SJSA1 (cell line): ENCODE measurements around the gene FGF1. TPM values are rescaled to one million over a fixed set of nuclear protein-coding genes. Genes with fewer than 3 reads are reported as not detected.

ENCODE experiments used
- DNase-seq, 2 experiments: peaks; one replicate each; pipeline ENCODE4 v3.0.0-alpha.2; 2015 to 2020; ENCODE audit warnings: low spot score in 2 of 2, low read depth in 1 of 2
- H3K27ac ChIP-seq: fragments of 250-450 bp; sonication (Bioruptor Pico); 2 replicates; pipeline ENCODE4 v1.5.1; 2020; ENCODE audit warnings: mild to moderate bottlenecking, moderate library complexity
- H3K27me3 ChIP-seq: fragments of 250-450 bp; sonication (Bioruptor Pico); replicated peaks from 2 replicates; pipeline ENCODE4 v1.5.1; 2020; ENCODE audit warnings: mild to moderate bottlenecking, moderate library complexity
- H3K36me3 ChIP-seq: fragments of 250-450 bp; sonication (Bioruptor Pico); 2 replicates; pipeline ENCODE4 v1.5.1; 2020; ENCODE audit warnings: mild to moderate bottlenecking
- H3K4me1 ChIP-seq: fragments of 250-450 bp; sonication (Bioruptor Pico); replicated peaks from 2 replicates; pipeline ENCODE4 v1.6.1; 2021; ENCODE audit warnings: mild to moderate bottlenecking
- H3K4me3 ChIP-seq: fragments of 250-450 bp; sonication (Bioruptor Pico); 2 replicates; pipeline ENCODE4 v1.5.1; 2020; ENCODE audit warnings: mild to moderate bottlenecking
- H3K9me3 ChIP-seq: fragments of 250-450 bp; sonication (Bioruptor Pico); replicated peaks from 2 replicates; pipeline ENCODE4 v1.5.1; 2020; ENCODE audit warnings: mild to moderate bottlenecking
- total RNA-seq: library from RNA; depleted of rRNA; stranded (reverse); fragments of >200 nt; shearing (Covaris generic); gene quantifications from 2 replicates; pipeline ENCODE4 v1.2.3, GENCODE V29; 2014

FGF1 gene
- total RNA-seq, 1 experiment from 2014 or later = 36.7 TPM

DNA sequence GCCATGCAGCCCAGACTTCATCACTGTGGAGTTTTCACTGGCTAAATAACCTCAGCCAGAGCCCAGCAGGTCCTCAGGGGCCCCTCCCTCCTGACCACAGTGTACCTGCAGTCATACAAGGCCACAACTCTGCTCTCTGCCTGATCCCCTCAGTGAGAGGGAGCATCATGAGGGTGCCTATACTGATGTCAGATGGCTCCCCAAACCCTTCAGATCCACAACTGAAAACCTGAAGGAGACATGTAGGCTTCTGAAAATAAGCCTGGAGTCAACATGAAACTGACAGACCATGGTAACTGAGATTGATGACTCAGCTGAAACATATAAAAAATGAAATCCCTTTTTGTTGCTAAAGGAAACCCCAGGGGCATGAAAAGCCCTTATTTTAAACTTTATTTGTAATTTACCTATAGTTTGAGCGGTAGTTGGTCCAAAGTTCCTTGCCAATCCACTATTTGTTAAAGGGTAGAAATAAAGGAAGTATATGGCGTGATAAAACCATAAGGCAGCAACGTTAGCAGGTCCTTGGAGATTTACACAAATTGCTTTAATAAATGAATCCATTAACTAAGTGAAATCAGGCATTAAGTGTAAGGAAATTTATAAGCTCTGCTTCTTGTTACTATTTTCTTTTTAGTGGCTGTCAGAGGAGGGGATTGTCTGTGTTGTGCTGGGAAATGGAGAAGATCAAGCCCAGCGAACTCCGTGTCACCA is 68.3 kb downstream of the FGF1 start:
- peaks cover 9% of the 10 kb centered on the region; the same call in 1 of the 2 replicates for H3K36me3 ChIP-seq
- H3K27ac ChIP-seq = no peak overlapping the region
- H3K27me3 ChIP-seq = no peaks in the 10 kb centered on the region
- no peak overlapping the region for H3K4me3 ChIP-seq
- peaks cover 30% of the 10 kb centered on the region for H3K4me1 ChIP-seq
- H3K9me3 ChIP-seq = no peaks in the 10 kb centered on the region; the same call in 1 of the 2 replicates
- DNase-seq = no peak

- no peak overlapping the region for H3K27ac ChIP-seq
- H3K9me3 ChIP-seq = no peaks in the 10 kb centered on the region; the same call in 1 of the 2 replicates
- H3K4me1 ChIP-seq = peaks cover 14% of the 10 kb centered on the region
- no peaks in the 10 kb centered on the region for H3K27me3 ChIP-seq
- H3K4me3 ChIP-seq = no peak overlapping the region
- H3K36me3 ChIP-seq = peaks cover 19% of the 10 kb centered on the region
- DNase-seq = no peak
These were observed 69.9 kb downstream of the FGF1 start for GRCh38 chr5:142615948-142616347.

DNA sequence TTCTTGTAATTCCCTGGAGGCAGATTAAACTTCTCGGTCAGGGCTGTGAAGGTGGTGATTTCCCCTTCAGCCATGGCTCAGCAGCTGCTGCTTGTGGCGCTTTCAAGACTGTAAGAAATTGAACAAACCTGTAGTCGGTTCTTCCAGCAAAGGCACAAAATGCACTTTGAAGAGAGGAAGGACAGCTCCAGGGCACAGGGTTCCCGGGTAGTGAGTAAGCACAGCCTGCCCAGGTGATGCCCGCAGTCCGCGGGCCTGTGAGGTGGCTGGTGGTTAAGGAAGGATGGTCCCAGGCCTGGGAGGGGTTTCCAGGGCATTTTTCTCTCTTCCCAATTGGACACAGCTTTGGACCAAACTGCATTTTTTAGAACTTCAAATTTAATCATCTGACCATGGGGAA is 71.8 kb downstream of the FGF1 start:
- Histone ChIP-seq H3K36me3 (peaks cover 34% of the 10 kb centered on the region), H3K27me3 (no peaks in the 10 kb centered on the region), H3K4me1 (peaks cover 8% of the 10 kb centered on the region), H3K9me3 (no peaks in the 10 kb centered on the region), H3K27ac (no peak overlapping the region), H3K4me3 (no peak overlapping the region)
- no peak for DNase-seq

- Histone ChIP-seq H3K4me3 (no peak overlapping the region), H3K9me3 (no peaks in the 10 kb centered on the region), H3K27ac (no peak overlapping the region), H3K27me3 (no peaks in the 10 kb centered on the region), H3K4me1 (peaks cover 4% of the 10 kb centered on the region), H3K36me3 (peaks cover 35% of the 10 kb centered on the region)
- DNase-seq = no peak
These were observed 72.6 kb downstream of the FGF1 start for GRCh38 chr5:142613271-142613671.

DNA sequence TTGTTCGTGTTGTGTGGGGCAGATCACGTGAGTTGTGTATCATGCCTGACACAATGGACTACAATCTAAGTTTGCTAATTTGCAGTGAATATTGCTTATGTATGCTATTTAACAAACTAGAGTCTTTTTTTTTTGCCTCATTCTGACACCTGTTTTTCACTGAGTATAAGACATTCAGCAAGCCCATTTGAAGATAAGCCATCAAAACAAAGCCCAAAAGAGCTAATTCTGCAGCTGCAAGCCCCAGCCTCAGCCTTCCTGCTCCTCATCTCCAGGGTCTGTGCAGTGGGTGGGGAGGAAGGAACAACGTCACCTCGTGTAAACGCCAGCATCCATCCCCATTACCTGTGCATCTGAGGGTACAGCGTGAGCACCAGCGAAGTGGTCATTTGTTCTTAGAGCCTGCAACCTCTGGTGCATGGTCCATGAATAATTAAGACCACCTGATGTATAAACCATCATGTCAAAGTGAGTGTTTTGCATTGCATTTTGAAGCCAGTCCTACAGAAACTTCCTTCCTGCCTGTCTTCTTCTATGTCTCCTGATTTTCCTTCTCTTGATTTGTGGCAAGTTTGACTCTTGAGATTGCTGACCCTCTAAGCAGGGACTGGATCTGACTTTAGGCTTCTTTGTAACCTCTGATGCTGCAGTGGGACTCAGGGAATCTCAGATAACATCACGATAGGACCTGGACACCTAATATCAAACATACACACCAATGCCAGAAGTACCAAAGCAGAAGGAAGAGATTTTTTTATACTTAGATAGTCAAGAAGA is 73.2 kb downstream of the FGF1 start:
- no peaks in the 10 kb centered on the region for H3K9me3 ChIP-seq
- no peaks in the 10 kb centered on the region for H3K27me3 ChIP-seq
- H3K4me1 ChIP-seq = no peaks in the 10 kb centered on the region; the same call in 1 of the 2 replicates
- H3K4me3 ChIP-seq = no peak overlapping the region
- no peak overlapping the region for H3K27ac ChIP-seq
- no peak for DNase-seq
- peaks cover 35% of the 10 kb centered on the region for H3K36me3 ChIP-seq

DNA sequence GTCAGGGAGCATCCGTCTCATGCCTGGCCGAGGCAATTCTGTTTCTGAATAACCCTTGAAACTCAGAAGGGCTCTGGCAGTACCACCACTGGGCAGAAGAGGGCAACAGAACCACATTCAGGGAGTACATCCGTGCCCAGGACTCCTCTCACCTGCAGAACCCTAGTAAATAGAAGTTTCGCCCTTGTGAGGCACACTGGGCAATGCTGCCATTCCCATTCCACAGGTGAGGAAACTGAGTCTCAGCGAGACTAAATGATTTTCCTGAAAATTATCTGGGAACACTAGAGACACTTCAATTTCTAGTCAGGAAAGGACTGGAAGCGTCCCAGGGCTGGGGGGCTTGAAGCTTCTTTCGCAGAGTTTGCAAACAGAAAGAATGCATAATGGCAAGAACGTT is 74.7 kb downstream of the FGF1 start:
- Histone ChIP-seq H3K27ac (no peak overlapping the region), H3K4me3 (no peak overlapping the region), H3K27me3 (no peaks in the 10 kb centered on the region), H3K4me1 (no peaks in the 10 kb centered on the region), H3K9me3 (no peaks in the 10 kb centered on the region), H3K36me3 (peaks cover 41% of the 10 kb centered on the region)
- peak; percentile 71 to 82 for DNase-seq

GRCh38 chr5:142610176-142611001 is 75.5 kb downstream of the FGF1 start:
- peaks cover 41% of the 10 kb centered on the region for H3K36me3 ChIP-seq

GRCh38 chr5:142609142-142609541 is 76.7 kb downstream of the FGF1 start:
- DNase-seq = no peak
- Histone ChIP-seq H3K4me3 (no peak overlapping the region), H3K36me3 (peaks cover 41% of the 10 kb centered on the region), H3K27me3 (no peaks in the 10 kb centered on the region), H3K9me3 (no peaks in the 10 kb centered on the region), H3K27ac (no peak overlapping the region), H3K4me1 (no peaks in the 10 kb centered on the region)

More at GRCh38 chr5:142610176-142611001, 75.5 kb downstream of the FGF1 start:
- H3K27me3 ChIP-seq = no peaks in the 10 kb centered on the region
- no peaks in the 10 kb centered on the region for H3K4me1 ChIP-seq
- DNase-seq = no peak
- no peak overlapping the region for H3K27ac ChIP-seq
- no peaks in the 10 kb centered on the region for H3K9me3 ChIP-seq
- no peak overlapping the region for H3K4me3 ChIP-seq

- peaks cover 41% of the 10 kb centered on the region for H3K36me3 ChIP-seq
- no peak for DNase-seq
- H3K9me3 ChIP-seq = no peaks in the 10 kb centered on the region
- H3K4me1 ChIP-seq = peaks cover under 1% of the 10 kb centered on the region; the same call in 1 of the 2 replicates
- no peak overlapping the region for H3K4me3 ChIP-seq
- H3K27ac ChIP-seq = no peak overlapping the region
- H3K27me3 ChIP-seq = no peaks in the 10 kb centered on the region
These were observed 77.8 kb downstream of the FGF1 start for GRCh38 chr5:142608081-142608480.

- Histone ChIP-seq H3K9me3 (no peaks in the 10 kb centered on the region), H3K36me3 (peaks cover 23% of the 10 kb centered on the region), H3K4me1 (peaks cover 17% of the 10 kb centered on the region), H3K27ac (no peak overlapping the region), H3K27me3 (no peaks in the 10 kb centered on the region), H3K4me3 (no peak overlapping the region)
- no peak for DNase-seq
These were observed 80.3 kb downstream of the FGF1 start for GRCh38 chr5:142605611-142606010.

GRCh38 chr5:142602720-142603245 is 83.1 kb downstream of the FGF1 start:
- no peak for DNase-seq
- peaks cover 14% of the 10 kb centered on the region for H3K36me3 ChIP-seq

GRCh38 chr5:142601432-142601831 is 84.5 kb downstream of the FGF1 start:
- Histone ChIP-seq H3K27ac (peak overlapping the region; percentile 55), H3K4me3 (no peak overlapping the region), H3K9me3 (no peaks in the 10 kb centered on the region), H3K4me1 (peaks cover 53% of the 10 kb centered on the region), H3K36me3 (peaks cover 7% of the 10 kb centered on the region), H3K27me3 (no peaks in the 10 kb centered on the region)
- DNase-seq = peak in 1 of 2 experiments; percentile 71

More at GRCh38 chr5:142602720-142603245, 83.1 kb downstream of the FGF1 start:
- Histone ChIP-seq H3K4me3 (no peak overlapping the region), H3K4me1 (peaks cover 45% of the 10 kb centered on the region), H3K27ac (no peak overlapping the region), H3K9me3 (no peaks in the 10 kb centered on the region), H3K27me3 (no peaks in the 10 kb centered on the region)

GRCh38 chr5:142600611-142601358 is 85.1 kb downstream of the FGF1 start:
- Histone ChIP-seq H3K9me3 (no peaks in the 10 kb centered on the region), H3K27ac (peak overlapping the region; percentile 55)

More at GRCh38 chr5:142600611-142601358, 85.1 kb downstream of the FGF1 start:
- Histone ChIP-seq H3K4me1 (peaks cover 53% of the 10 kb centered on the region), H3K36me3 (peaks cover 7% of the 10 kb centered on the region), H3K27me3 (no peaks in the 10 kb centered on the region), H3K4me3 (peak overlapping the region; percentile 16)
- DNase-seq = peak; percentile 92
